NB4 (cell line): ENCODE results near the gene RIT2.

Experiments used
- MYC ChIP-seq: IDR thresholded peaks from 2 replicates; pipeline ENCODE4 v1.6.1; 2011; ENCODE audit warnings: low read depth, low read length
- POLR2A ChIP-seq: IDR thresholded peaks from 2 replicates; pipeline ENCODE4 v1.6.1; 2011; ENCODE audit warnings: mild to moderate bottlenecking; ENCODE audit not compliant: insufficient read length; ENCODE audit errors: extremely low read depth
- TF ChIP-seq, protein P1 (sequence below): IDR thresholded peaks from 2 replicates; pipeline ENCODE4 v1.6.1; 2011; ENCODE audit warnings: low read depth, low read length
- TF ChIP-seq, protein P2 (sequence below): IDR thresholded peaks from one replicate; pipeline ENCODE4 v1.5.1; 2012; ENCODE audit warnings: low read depth, low read length

DNA sequence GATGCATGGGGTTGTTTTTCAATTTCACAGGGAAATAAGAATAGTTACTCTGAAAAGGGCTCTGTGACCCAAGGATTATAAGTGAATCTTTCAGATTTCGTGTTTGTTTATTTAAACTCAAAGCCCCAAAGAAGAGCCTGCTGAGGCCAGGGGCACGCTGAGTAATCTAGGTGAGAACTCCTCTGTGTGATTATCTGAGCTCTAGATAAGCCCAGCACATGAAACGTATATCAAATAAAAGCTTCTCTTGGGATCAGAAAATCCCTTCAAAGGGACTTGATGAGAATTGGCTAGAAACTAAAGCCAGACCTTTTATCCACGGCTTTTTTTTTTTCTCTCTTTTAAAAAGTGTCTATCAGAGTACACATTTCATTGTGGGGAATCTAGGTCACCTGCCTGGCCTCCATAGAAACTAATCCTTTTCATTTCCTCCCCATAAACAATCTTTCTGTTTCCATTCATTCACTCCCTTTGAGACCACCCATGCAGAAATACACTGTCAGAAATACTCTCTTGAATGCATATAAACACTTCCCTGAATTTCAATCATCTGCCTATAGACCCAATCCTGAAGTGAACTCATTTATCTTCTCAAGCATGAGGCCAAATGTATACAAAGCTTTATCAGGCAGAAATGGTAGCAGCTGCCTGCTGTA, 137.4 kb downstream of the RIT2 start:
- TF ChIP-seq, protein P1, sequence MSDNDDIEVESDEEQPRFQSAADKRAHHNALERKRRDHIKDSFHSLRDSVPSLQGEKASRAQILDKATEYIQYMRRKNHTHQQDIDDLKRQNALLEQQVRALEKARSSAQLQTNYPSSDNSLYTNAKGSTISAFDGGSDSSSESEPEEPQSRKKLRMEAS, result no peak
- TF ChIP-seq, protein P2, sequence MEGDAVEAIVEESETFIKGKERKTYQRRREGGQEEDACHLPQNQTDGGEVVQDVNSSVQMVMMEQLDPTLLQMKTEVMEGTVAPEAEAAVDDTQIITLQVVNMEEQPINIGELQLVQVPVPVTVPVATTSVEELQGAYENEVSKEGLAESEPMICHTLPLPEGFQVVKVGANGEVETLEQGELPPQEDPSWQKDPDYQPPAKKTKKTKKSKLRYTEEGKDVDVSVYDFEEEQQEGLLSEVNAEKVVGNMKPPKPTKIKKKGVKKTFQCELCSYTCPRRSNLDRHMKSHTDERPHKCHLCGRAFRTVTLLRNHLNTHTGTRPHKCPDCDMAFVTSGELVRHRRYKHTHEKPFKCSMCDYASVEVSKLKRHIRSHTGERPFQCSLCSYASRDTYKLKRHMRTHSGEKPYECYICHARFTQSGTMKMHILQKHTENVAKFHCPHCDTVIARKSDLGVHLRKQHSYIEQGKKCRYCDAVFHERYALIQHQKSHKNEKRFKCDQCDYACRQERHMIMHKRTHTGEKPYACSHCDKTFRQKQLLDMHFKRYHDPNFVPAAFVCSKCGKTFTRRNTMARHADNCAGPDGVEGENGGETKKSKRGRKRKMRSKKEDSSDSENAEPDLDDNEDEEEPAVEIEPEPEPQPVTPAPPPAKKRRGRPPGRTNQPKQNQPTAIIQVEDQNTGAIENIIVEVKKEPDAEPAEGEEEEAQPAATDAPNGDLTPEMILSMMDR, result no peak
- TF ChIP-seq POLR2A (no peak), MYC (no peak)
